ENCODE data around the gene GJB4.
A peak's percentile ranks its signal among the peaks of the same experiment; 100 is the strongest.
"Not testable (repeated sequence)": the region's sequence is repeated elsewhere in the genome, so short reads cannot be mapped to it uniquely, and the experiment has no call there.

GJB4 gene

GRCh38 chr1:34759503-34760357 lies at the start of gene GJB4:
Gene GJB4, plus strand, starts transcription at chr1:34759740. Its CDS starts 1,515 bp downstream, at chr1:34761255.
- no peak for DNase-seq (ENCODE audit: low spot score)

DNA sequence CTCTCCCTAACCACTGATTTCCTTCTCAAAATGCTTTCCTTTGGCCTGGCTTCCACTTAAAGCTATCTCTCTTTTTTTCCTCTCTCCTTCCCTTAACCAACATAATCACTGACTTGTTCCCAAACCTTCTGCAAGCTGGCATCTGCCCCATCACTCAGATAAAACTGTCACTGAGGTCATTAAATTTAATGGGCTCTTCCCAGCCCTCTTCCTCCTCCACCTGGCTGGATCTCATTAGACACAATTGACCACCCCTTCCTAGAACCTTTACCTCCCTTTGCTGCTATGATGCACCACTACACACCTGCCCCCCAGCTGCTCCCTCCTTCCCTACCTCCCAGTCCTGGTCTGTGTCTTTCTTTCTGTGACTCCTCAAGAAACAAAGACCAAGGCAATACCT lies 48.7 kb upstream of the GJB4 start:
- no peak for DNase-seq (ENCODE audit: low spot score)

DNA sequence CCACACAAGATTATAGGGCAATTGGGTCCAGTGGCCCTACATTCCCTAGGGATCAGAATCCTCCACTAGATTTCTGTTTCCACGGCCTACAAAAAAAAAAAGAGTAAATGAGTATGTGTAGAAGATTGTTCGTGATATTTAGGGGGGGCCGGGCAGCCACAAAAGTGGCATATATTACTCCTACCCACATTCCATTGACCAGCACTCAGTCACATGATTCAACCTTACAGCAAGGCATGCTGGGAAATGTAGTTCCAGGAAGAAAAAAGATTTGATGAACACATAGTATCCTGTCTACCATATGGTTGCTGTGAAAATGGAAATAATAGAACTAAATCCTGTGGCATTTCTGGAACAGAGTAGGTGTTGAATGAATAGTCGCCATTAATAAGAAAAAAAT lies 48.1 kb upstream of the GJB4 start:
- DNase-seq (ENCODE audit: low spot score), result no peak

GRCh38 chr1:34712007-34712688 lies 47.4 kb upstream of the GJB4 start:
- DNase-seq (ENCODE audit: low spot score), result no peak

GRCh38 chr1:34713443-34713842 lies 46.1 kb upstream of the GJB4 start:
- DNase-seq (ENCODE audit: low spot score), result no peak

DNA sequence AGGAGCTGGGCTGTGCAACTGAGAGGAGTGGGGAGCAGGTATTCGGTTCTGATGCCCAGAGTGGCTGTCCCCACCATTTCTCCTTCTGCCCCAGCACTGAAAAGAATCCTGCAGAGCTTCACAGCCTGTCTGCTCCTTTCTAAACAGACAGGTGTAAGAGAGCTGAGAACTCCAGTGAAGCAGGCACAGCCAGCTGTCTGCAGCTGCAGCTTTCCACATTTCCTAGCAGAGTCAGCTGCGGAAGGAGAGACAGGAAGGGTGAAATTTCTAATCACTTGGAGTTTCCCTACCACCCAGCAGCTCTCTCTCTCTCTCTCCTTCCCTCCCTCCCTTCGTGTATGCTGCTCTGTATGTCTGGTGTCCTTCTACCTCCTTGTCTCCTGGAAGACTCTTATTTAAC lies 45.2 kb upstream of the GJB4 start:
- no peak for DNase-seq (ENCODE audit: low spot score)

- DNase-seq (ENCODE audit: low spot score), result no peak
Observed at GRCh38 chr1:34715139-34715538, 44.4 kb upstream of the GJB4 start.

DNA sequence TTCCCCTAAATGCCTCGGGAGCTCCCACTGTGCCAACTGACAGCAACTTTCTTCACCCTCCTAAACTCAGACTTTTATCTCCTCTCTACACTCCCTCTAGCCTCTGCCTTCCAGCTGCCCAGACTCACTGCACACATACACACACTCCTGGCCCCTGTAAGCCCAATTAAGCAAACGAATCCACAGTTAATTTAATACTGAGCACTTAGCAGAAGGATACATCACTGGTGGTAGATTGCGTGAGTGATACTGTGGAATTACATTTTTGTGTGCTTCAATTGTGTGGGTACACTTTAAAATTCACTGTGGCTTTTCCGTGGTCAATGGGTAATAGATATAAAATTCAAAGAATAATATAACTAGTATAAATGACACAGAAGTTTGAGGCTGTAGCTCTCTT lies 38.3 kb upstream of the GJB4 start:
- DNase-seq (ENCODE audit: low spot score), result no peak

GRCh38 chr1:34721646-34722355 lies 37.7 kb upstream of the GJB4 start:
- no peak for DNase-seq (ENCODE audit: low spot score)

GRCh38 chr1:34726861-34727260 lies 32.7 kb upstream of the GJB4 start:
- no peak for DNase-seq (ENCODE audit: low spot score)

- no peak for DNase-seq (ENCODE audit: low spot score)
Observed at GRCh38 chr1:34730485-34730884, 29.1 kb upstream of the GJB4 start.

GRCh38 chr1:34732831-34733230 lies 26.7 kb upstream of the GJB4 start:
- DNase-seq (ENCODE audit: low spot score), result not testable (repeated sequence)

DNA sequence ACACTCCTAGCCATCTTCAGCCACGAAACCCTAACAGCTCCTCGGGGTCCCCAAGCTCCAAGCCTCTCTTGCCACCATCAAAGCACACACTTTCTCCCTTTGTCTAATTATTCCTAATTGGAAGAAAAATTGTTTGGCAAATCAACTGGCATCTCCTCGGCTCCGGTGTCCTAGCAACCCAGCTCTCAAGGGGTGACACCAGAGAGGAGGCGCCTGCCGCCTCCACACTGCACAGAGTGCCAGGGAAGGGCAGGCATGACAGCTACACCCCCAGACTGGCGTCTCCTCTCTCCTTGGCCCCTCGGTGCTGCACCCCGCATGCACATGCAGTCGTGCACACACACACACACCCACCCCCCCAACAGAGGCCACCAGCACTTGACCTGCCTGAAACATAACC lies 22.8 kb upstream of the GJB4 start:
- DNase-seq (ENCODE audit: low spot score), result no peak

- not testable (repeated sequence) for DNase-seq (ENCODE audit: low spot score)
Observed at GRCh38 chr1:34737236-34737635, 22.3 kb upstream of the GJB4 start.

DNA sequence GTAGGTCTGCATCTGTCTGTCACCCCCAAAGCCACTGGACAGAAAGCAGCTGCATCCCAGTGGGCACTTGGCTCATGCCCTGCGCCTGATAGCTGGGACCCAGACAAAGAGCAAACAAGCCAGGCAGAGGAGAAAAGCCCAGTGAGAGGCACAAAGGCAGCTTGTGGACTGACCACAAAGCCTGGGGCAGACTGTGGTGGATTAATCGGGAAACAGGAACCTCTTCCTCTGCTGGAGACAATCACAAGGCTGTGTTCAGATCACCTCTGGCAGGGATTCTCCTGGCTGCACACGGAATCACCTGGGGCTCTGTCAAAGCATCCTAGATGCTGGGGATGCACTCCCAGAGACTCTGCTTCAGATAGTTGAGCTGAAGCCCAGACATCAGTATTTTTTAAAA lies 19.9 kb upstream of the GJB4 start:
- no peak for DNase-seq (ENCODE audit: low spot score)

DNA sequence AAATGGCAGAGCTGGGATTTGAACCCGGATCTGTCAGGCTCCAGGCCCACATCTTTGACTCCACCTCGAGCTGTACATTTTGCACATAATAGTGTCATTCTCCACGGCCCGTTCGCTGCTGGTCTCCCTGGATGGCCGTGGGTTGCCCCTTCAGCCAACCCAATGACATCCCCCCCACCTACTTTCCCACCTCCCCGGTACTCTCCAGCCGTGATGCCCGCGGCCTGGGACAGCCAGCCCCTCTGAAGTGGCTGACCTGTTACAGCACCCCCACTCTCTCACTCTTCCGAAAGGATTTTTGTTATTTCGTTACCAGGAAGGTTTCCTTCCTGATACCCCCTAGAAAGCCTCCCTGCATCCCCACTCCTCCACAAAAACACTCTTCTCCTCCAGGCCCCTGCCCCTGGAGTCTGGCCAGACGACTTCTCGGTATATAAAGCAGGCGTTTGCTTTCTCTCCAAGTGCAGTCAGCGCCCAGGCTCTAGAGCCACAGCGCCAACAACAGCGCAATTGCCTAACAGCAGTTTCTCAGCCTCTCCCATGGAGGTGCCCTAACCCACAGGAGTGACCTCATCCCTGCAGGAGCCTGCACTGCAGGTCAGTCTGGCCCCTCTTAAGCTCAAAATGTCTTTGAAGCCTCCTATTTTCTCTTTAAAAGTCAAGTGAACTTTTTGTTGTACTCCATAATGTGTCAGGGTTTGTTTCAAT lies 19.2 kb upstream of the GJB4 start:
- DNase-seq (ENCODE audit: low spot score), result no peak

- DNase-seq (ENCODE audit: low spot score), result peak; percentile 85
Observed at GRCh38 chr1:34742667-34743270, 16.8 kb upstream of the GJB4 start.

DNA sequence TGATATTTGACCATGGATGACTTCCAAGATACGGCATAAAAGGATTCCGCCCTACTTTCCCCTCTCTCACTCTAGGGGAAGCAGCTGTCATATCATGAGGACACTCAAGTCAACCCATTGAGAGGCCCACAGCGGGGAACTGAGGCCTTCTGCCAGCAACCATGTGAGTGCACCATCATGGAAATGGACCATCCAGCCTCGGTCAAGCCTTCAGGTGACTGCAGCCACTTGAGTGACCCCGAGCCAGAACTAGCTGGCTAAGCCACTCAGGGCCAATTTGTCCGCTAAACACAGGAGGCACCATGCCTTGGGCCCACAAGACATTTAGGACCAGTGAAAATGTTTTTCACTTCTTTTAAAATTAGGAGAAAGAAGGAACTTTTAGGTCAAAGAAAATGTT lies 15.8 kb upstream of the GJB4 start:
- no peak for DNase-seq (ENCODE audit: low spot score)

GRCh38 chr1:34744851-34745250 lies 14.7 kb upstream of the GJB4 start:
- no peak for DNase-seq (ENCODE audit: low spot score)

DNA sequence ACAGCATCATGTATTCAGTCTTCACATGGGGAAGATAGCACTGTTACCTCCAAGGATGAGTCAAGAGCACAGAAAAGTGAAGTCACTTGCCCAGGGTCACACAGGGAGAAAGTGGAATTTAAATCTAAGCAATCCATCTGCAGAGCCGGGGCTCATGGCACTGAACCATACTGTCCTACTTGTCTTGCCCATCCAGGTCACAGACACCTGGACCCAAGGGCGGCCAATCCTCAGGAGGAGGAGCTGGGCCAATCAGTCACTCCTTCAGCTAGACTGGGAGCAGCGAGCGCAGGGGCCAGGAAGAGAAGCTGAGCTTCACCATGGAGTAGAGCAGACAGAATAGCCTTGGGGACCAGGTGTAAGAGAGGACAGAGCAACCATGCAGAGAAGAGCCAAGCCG lies 13.9 kb upstream of the GJB4 start:
- no peak for DNase-seq (ENCODE audit: low spot score)

GRCh38 chr1:34746101-34746500 lies 13.4 kb upstream of the GJB4 start:
- no peak for DNase-seq (ENCODE audit: low spot score)
